AG20443 (cell line): ENCODE results near the gene HSPBP1.
A peak's percentile ranks its signal among the peaks of the same experiment; 100 is the strongest.
"Not testable (repeated sequence)": the region's sequence is repeated elsewhere in the genome, so short reads cannot be mapped to it uniquely, and the experiment has no call there.

Experiments used
- DNase-seq: peaks from one replicate; pipeline ENCODE4 v3.0.0; 2012; ENCODE audit warnings: low spot score, mixed read lengths

HSPBP1 gene

GRCh38 chr19:55279770-55280643 lies at the start of gene HSPBP1:
Gene HSPBP1 (minus strand): TSS chr19:55280110. CDS start chr19:55279608, 502 bp downstream.
- peak; percentile 92 for DNase-seq

DNA sequence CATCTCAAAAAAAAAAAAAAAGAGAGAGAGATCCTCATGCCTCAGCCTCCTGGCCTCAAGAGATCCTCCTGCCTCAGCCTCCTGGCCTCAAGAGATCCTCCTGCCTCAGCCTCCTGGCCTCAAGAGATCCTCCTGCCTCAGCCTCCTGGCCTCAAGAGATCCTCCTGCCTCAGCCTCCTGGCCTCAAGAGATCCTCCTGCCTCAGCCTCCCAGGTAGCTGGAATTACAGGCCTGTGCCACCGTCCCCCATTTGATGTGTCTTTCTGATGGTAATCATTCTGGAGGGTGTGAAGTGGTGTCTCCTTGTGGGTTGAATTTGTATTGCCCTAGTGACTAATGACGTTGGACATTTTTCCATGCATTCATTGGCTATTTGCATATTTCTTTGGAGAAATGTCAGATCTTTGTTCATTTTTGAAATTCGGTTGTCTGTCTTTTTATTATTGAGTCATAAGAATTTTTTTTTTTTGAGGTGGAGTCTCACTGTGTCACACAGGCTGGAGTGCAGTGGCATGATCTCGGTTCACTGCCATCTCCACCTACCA lies 48.9 kb upstream of the HSPBP1 start:
- DNase-seq: not testable (repeated sequence)

DNA sequence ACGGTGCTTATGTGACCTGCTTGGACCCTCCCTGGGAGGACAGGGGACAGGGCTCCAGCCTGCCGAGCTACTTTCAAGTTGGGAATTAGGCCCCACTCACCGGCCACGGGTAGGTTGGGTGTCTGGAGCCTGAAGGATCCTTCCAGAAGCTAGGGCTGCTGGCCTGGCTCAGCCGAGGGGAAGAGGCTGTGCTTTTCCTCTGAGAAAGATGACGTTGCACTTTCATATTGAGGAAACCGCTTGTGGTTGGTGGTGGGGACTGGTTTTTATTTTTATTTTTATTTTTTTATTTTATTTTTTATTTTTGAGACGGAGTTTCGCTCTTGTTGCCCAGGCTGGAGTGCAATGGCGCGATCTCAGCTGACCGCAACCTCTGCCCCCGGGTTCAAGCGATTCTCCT lies 45.3 kb upstream of the HSPBP1 start, which contains the start of gene TMEM150B:
Gene TMEM150B, minus strand, starts transcription at position 170 of the 400 bp plus-strand sequence. CDS start 4,305 bp downstream, outside the sequence.
- DNase-seq: no peak

- DNase-seq: no peak
Observed at GRCh38 chr19:55324662-55325061, 44.8 kb upstream of the HSPBP1 start.

DNA sequence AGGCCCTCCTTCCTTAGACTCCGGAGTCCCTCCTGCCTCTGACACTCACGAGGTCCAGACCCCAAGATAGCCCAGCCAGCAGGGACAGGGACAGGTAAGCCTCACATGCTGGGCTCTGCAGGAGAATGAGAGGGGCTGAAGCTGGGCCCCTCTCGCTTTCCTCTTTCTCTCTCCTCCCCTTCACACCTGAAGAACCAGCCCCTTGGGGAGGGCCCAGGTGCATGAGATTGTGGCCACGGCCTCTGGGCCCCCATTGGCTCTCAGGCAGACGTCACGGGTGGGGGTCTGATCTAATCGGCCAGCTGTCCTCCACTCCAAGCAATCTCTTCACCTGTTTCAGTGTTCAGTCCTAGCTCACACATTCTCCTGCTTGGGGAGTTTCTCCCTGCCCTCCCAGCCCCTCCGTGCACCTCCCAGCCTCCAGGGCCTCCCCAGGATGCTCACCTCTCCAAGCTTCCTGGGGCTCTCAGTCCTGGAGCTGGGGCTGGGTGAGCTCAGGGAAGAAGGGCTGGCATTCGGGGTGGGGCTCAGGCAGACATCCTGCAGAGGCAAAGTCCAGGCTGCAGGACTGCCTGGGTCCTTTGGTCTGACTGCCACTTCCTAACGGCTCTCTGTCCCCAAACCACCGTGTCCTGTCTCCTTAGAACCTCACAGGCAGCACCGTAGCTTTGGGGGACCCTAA lies 42.4 kb upstream of the HSPBP1 start:
- DNase-seq: no peak

- no peak for DNase-seq
Observed at GRCh38 chr19:55321466-55322137, 41.7 kb upstream of the HSPBP1 start.

DNA sequence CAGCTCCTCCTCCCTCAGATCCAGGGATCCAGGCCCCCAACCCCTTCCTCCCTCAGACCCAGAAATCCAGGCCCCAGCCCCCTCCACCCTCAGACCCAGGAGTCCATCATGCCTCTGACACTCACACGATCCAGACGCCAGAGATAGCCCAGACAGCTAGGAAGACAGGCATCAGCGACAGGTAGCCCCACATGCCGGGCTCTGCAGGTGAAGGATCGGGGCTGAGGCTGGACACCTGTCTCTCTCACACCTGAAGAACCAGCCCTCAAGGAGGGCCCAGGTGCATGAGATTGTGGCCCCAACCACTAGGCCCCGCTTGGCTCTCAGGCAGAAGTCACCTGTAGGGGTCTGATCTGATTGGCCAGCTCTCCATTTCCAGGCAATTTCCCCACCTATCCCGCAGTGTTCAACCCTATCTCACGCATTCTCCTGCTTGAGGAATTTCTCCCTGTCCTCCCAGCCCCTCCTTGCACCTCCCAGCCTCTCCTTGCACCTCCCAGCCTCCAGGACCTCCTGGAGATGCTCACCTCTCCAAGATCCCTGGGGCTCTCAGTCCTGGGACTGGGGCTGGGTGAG lies 41.0 kb upstream of the HSPBP1 start:
- no peak for DNase-seq

DNA sequence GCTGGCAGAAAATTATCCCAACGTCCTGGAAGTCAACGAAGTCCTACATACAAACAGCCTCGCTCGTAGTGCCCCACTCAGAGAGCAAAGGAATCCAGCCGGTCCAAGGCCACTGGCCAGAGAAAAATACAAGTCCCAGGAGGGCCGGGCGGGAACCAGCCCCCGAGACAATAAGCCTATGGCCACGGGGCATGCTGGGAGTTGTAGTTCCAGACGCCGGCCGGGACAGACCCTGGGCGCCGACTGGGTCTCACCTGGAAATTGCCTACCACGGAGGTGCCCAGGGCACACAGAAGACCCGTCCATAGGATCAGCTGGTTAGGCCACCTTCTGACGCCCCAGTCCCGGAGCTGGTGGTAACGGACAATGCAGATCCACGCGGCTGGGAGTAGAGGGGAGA lies 39.9 kb upstream of the HSPBP1 start:
- peak; percentile 78 for DNase-seq

- no peak for DNase-seq
Observed at GRCh38 chr19:55316646-55317045, 36.7 kb upstream of the HSPBP1 start.

- no peak for DNase-seq
Observed at GRCh38 chr19:55315956-55316525, 36.1 kb upstream of the HSPBP1 start.

GRCh38 chr19:55314396-55314795 lies 34.5 kb upstream of the HSPBP1 start:
- no peak for DNase-seq

- no peak for DNase-seq
Observed at GRCh38 chr19:55312621-55313512, 33.0 kb upstream of the HSPBP1 start.

- no peak for DNase-seq
Observed at GRCh38 chr19:55311797-55312196, 31.9 kb upstream of the HSPBP1 start.

DNA sequence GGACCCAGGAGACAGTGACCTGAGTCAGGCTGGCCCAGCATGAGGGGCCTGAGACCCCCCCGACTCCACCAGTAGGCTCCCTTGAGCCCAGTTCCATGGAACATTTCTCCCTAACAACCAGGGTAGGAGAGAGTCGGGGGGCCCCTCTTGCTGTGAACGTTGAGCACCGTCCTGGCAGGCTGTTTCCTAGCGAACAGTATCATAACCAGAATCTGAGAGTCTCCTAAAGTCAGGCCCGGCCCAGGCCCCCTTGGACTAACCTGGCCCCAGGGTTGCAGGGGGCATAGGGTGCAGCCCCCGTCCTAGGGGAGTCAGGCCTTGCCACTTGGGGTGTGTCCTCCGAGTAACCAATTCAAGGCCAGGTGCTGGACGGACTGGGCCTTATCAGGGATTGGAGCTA lies 31.5 kb upstream of the HSPBP1 start:
- no peak for DNase-seq

DNA sequence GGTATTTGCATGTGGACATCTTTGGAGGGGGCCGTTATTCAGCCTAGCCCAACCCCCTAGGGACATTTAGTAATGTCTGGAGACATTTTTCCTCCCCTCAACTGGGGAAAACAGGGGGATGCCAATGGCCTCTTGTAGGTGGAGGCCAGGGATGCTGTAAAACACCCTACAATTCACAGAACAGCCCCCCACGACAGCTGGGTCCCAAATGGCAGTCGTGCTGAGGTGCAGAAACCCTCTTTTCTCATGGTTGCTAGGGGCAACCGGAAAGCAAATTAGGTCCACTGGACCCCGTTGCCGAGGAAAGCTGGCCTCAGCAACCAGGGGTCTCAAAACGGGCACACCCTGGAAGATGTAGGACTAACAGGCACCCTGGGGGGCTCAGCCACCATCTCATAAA lies 30.6 kb upstream of the HSPBP1 start:
- DNase-seq: no peak

DNA sequence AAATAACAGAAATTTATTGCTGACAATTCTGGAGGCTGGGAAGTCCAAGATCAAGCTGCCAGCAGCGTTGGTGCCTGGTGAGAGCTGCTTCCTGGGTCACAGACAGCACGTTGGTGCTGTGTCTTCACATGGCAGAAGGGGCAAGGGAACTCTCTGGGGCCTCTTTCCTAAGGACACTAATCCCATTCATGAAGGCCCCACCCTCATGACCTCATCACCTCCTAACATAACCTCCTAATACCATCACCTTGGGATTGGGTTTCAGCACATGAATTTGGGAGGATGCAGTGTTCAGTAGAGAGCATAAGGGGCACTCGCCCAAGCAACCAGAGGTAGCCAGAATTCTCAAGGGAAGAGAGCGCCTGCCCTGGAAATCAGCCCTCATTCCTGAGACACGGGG lies 29.5 kb upstream of the HSPBP1 start:
- no peak for DNase-seq

GRCh38 chr19:55308281-55308680 lies 28.4 kb upstream of the HSPBP1 start:
- no peak for DNase-seq

- no peak for DNase-seq
Observed at GRCh38 chr19:55306712-55307111, 26.8 kb upstream of the HSPBP1 start.

DNA sequence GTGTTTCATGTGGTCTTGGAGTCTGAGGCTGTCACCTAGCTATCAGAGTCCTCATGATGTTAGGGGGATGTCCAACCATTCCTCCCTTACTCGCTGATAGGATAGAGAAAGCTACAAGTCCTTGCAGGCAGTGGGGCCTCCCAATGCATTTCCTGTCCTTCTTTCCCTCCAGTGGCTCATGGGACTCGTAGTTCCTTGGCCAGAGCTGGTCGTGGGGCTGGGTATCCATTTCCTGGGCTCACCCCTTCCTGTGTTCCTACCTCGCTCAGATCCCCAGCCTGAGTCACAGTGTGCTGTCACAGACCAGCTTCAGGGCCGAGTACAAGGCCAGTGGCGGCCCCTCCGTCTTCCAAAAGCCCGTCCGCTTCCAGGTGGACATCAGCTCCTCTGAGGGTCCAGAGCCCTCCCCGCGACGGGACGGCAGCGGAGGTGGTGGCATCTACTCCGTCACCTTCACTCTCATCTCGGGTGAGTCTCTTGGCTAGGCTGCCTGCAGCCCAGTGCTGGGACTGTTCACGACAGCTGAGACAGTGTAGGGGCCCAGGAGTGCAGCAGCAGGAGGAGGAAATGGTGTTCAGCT lies 26.2 kb upstream of the HSPBP1 start:
- no peak for DNase-seq

- peak; percentile 58 for DNase-seq
Observed at GRCh38 chr19:55305491-55305890, 25.6 kb upstream of the HSPBP1 start.
